ENCODE data around the gene NTM.

Gene NTM

DNA sequence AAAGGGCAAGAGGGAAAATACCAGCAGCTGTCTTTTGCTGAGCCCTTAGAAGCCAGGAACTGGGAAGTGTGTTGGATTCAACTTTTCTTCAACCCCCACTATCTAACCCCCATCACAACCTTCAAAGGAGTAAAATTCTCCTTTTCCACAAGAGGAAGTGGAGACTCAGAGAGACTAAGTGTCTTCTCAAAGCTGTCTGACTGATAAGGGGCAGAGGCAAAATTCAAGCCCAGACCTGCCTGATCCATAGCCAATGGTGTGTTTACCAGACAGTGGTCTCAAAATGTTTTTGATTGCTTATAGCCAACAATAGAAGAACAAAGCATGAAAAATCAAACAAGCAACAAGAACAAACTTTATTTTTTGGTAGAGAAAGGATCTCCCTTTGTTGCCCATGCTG lies 707.0 kb downstream of the NTM start:
- no peak overlapping the region for H3K4me3 ChIP-seq (ENCODE audit: low read depth, low read length)
- TF ChIP-seq CTCF (IDR thresholded peaks at IDR 0.05; ENCODE audit: insufficient read depth, low read depth, low read length, missing control alignments), result no peak
- DNase-seq (ENCODE audit: low read depth), result no peak

DNA sequence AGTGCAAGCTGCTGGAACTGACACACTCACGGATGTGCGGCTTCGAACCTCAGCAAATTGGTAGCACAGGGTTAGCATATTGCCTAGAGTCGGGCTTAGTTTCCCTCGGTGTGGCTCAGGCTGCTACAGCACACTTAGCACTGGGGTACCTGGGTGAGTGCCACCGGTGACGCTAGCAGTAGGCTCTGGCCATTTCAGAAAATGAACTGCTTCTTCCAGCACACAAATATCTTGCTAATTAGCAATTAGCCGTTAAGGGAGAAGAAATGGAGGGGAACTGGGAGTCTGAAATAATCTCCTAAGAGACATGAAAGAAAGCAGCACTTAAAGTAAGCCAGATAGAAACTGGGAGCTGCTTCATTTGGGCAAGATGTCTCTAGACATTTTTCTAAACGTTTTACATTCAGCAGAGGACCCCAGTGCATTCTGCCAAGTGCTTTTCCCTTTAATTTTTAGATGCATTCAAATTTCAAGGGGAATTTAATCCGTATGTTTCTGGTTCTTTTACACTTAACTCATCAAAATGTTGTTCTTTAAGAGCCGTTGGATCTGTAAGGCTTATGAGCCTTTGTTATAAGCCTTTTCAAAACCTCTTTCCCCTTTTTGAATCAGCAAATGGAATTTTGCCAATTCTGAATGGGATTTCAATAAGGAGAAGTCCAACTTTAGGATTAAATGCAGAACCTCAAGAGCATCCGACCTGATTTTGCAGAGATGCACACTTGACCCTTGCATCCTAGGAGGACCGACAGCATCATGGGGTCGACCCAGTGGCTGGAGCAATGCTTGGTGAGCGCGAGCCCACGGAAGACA lies 708.1 kb downstream of the NTM start:
- DNase-seq (ENCODE audit: low read depth), result no peak
- no peak for TF ChIP-seq CTCF (IDR thresholded peaks at IDR 0.05; ENCODE audit: insufficient read depth, low read depth, low read length, missing control alignments)
- H3K4me3 ChIP-seq (ENCODE audit: low read depth, low read length), result no peak overlapping the region

DNA sequence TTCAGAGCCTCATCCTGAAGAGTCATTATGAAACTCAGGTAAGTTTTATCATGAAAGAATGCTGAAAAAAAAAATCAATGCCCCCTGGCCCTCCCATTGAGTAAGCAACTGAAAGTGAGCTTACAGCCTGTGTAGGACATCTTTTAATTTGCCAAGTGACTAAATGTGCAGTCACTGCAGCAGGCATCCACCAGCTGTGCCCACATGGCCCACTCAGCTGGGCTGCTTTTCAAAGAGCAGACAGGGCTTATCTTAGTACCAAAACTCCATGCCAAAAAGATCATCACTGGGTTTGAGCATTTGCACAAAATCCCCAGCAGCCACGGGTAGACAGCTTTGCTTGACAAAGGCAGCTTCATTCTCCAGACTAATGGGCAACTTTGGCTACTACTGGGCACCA lies 709.7 kb downstream of the NTM start:
- no peak for DNase-seq (ENCODE audit: low read depth)
- TF ChIP-seq CTCF (IDR thresholded peaks at IDR 0.05; ENCODE audit: insufficient read depth, low read depth, low read length, missing control alignments), result no peak
- no peak overlapping the region for H3K4me3 ChIP-seq (ENCODE audit: low read depth, low read length)

GRCh38 chr11:132082566-132082965 lies 712.2 kb downstream of the NTM start:
- no peak for DNase-seq (ENCODE audit: low read depth)
- no peak overlapping the region for H3K4me3 ChIP-seq (ENCODE audit: low read depth, low read length)
- TF ChIP-seq CTCF (IDR thresholded peaks at IDR 0.05; ENCODE audit: insufficient read depth, low read depth, low read length, missing control alignments), result no peak

DNA sequence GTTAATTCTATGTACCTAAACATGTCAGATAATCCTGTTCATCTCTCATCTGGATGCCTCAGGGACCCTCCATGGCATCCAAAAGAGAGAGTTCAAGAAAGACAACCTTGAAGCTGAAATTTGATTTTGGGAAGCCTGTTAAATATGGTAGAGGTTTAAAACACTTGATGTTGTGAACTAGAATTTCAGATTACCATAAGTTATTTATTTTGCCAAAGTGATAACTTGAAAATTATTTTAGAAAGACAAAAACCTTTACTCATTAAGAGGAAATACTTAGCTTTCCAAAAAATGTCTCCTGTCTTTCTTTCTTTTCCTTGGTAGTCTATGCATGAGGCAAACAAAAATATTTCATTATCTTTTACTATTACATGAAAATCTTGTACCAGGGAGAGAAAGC lies 714.0 kb downstream of the NTM start:
- TF ChIP-seq CTCF (IDR thresholded peaks at IDR 0.05; ENCODE audit: insufficient read depth, low read depth, low read length, missing control alignments), result no peak
- H3K4me3 ChIP-seq (ENCODE audit: low read depth, low read length), result no peak overlapping the region
- DNase-seq (ENCODE audit: low read depth), result no peak

DNA sequence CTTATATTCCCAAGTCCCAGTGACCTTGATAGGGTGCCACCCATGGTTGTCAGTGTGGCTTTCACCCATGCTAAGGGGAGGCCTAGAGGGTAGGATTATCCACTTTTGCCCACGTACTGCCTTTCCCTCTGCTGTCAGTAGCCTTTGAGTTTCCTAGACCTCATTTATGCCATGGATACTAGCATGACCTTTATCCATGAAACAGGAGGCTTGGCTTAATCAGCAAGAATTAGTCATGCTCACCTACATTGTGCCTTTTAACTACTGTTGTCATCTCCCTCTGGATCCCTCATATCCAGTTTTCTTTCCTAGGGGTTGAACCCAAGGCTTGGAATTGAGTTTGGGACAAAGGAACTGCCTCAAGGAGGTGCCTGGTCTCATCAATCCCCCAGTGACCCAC lies 716.7 kb downstream of the NTM start:
- no peak for DNase-seq (ENCODE audit: low read depth)
- H3K4me3 ChIP-seq (ENCODE audit: low read depth, low read length), result no peak overlapping the region
- TF ChIP-seq CTCF (IDR thresholded peaks at IDR 0.05; ENCODE audit: insufficient read depth, low read depth, low read length, missing control alignments), result no peak

GRCh38 chr11:132088551-132088950 lies 718.1 kb downstream of the NTM start:
- TF ChIP-seq CTCF (IDR thresholded peaks at IDR 0.05; ENCODE audit: insufficient read depth, low read depth, low read length, missing control alignments), result no peak
- no peak overlapping the region for H3K4me3 ChIP-seq (ENCODE audit: low read depth, low read length)
- no peak for DNase-seq (ENCODE audit: low read depth)

Measured in GM12865 (cell line).